Fibroblast of skin of abdomen (primary cell): ENCODE data around the gene ABHD18.
A peak's percentile ranks its signal among the peaks of the same experiment; 100 is the strongest.
"Not testable (repeated sequence)": the region's sequence is repeated elsewhere in the genome, so short reads cannot be mapped to it uniquely, and the experiment has no call there.

Source experiments
- DNase-seq: peaks from one replicate; pipeline ENCODE4 v3.0.0-alpha.2; 2013

ABHD18 gene

DNA sequence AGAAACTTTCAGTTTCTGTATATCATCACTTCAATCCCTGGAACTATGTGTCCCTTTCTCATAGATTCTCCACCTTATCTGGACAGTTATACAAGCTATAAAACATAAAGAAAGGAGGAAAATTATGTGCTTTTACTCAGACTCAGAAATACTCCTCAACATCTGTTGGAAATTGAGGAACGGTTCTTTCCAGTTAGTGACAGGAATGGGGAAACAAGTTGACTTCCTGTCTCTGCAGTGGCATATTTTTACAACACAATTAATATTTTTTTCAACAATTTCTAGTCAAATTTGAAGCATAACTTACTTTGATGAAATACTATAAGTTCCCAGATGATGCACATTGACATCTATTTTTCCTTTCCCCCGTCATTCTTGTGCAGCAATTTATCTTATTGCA is 27.9 kb downstream of the ABHD18 start:
- DNase-seq = no peak

DNA sequence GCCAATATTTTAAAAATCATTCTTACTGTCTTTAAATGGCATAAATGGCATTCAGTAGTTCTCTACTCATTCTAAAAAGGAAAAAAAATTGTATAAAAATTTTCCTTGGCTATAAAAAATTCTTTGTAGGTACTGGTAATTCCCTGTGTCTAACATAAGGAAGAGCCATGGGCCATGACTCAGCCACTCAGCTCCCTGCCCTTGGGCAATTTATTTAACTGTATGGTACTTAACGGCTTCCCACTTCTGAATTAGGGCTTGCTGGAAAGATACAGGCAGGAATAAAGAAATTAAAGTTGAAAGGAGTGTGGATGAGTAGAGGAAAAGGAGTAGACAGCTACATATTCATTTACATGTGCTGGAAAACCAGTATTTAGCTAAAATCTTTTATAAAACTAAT is 30.6 kb downstream of the ABHD18 start:
- DNase-seq = no peak

DNA sequence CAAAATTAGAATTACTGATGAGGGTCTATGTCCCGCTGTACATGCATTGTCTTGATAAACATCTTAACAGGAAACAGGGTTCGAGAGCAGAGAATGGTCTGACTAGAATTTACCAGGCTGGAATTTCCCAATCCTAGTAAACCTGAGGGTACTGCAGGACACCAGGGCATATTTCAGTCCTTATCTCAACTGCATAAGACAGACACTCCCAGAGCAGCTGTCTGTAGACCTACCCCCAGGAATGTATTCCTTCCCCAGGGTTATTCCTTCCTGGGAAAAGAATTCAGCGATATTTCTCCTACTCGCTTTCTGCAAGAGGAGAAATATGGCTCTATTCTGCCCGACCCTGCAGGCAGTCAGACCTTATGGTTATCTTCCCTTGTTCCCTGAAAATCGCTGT is 31.3 kb downstream of the ABHD18 start:
- not testable (repeated sequence) for DNase-seq

GRCh38 chr4:127997534-127998388 is 32.6 kb downstream of the ABHD18 start:
- peak; percentile 19 for DNase-seq

DNA sequence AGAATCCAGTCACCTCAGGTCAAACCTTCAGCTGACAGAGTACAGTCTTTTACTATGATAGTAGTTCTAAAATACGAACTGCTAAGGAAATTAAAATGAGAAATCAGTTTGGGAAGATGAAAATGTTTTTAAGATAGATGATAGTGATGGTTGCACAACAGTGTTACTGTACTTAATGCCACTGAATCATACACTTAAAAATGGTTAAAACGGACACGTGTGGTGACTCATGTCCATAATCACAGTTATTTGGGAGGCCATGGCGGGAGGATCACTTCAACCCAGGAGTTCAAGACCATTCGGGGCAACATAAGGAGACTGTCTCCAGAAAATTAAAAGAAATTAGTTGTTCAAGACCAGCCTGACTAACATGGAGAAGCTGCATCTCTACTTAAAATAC is 41.4 kb downstream of the ABHD18 start:
- peak; percentile 10 for DNase-seq

DNA sequence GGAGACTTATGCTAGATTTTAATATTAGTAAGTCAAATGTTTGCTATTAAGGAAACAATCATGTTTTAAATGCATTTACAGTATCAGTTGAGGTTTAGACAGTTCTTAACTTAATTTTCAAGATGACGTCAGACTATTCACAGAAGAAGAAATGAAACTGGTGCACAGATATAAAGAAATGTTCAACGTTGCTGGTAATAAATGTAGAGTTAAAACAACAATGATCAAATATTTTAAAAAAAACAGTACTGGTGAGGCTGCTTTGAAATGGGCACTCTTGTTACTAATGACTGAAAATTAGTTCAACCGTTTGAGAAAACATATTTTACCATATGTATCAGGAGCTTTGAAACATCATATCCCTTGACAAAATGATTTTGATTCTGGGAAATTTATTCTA is 44.2 kb downstream of the ABHD18 start:
- no peak for DNase-seq

DNA sequence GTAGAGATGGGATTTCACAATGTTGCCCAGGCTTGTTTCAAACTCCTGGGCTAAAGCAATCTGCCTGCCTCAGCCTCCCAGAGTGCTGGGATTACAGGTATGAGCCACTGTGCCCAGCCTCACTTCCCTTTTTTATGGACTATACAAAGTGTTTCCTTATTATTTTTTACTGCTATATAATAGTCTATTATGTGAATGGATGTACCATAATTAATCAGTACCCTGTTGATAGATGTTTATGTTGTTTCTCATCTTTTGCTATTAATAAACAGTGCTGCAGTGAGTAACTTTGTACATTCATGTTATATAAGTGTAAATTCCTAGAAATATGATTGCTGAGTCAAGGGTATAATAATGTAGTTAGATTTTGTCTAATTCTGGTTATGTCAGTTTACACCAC is 60.1 kb downstream of the ABHD18 start:
- no peak for DNase-seq

DNA sequence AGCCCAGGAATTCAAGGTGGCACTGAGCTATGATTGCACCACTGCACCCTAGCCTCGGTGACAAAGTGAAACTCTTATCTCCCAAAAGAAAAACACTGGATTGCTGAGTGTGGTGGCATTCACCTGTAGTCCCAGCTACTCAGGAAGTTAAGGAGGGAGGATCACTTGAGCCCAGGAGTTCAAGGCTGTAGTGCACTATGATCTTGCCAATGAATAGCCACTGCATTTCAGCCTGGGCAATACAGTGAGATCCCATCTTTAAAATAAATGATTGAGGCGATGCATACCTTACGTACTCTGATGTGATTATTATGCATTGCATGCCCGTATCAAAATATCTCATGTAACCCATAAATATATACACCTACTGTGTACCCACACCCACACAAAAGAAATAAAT is 64.7 kb downstream of the ABHD18 start:
- no peak for DNase-seq

DNA sequence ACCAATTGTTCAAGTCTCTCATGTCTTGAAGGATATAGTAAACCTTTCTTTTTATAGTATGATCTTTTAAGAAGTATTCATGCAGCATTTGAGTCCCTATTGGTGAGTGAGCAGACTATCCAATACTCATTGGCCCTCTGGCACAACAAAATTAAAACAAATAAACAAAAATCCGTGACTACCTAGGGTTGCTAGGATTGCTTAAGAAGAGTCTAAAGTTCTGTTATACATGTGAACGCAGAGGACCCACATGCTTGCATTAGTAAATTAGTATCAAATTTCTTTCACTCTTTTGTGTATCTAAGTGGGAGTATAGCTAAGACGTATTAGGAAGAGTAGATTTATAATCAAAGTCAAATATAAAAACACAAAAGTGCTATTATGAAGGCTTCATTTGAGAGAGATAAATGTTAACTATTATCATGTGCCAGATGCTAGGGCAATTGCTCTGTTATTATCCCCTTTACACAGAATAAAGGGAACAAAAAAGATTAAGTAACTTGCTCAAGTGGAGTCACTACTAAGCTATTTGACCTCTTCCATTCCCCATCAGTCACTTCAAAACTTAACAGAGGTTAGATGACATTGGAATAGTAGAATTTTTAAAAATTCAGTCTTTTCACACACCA is 66.7 kb downstream of the ABHD18 start:
- no peak for DNase-seq

DNA sequence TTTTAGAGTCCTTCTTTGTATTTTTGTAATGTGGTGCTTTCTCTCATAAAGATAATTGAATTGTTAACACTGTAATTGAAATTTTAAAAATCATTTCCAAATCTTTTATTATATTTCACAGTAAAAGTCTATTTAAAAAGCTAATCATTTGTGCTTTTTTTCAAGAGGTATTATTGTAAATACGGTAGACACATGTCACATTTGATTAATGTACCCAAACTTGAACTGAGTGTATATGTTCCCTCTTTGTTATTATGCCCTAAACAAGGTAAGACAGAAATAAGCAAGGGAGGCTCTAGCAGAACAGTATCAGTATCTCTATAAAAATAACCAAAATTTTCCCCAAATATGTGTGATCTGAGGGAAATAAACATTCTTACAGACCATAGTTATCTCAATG is 74.4 kb downstream of the ABHD18 start:
- no peak for DNase-seq

GRCh38 chr4:128047019-128047418 is 81.8 kb downstream of the ABHD18 start:
- not testable (repeated sequence) for DNase-seq

DNA sequence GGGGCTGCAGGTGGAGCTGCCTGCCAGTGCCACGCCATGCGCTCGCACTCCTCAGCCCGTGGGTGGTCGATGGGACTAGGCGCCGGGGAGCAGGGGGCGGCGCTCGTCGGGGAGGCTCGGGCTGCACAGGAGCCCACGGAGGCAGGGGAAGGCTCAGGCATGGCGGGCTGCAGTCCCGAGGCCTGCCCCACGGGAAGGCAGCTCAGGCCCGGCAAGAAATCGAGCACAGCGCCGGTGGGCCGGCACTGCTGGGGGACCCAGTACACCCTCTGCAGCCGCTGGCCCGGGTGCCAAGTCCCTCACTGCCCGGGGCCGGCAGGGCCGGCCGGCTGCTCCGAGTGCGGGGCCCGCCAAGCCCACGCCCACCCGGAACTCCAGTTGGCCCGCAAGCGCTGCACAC is 82.3 kb downstream of the ABHD18 start:
- DNase-seq = not testable (repeated sequence)

GRCh38 chr4:128051229-128051628 is 86.0 kb downstream of the ABHD18 start:
- not testable (repeated sequence) for DNase-seq

DNA sequence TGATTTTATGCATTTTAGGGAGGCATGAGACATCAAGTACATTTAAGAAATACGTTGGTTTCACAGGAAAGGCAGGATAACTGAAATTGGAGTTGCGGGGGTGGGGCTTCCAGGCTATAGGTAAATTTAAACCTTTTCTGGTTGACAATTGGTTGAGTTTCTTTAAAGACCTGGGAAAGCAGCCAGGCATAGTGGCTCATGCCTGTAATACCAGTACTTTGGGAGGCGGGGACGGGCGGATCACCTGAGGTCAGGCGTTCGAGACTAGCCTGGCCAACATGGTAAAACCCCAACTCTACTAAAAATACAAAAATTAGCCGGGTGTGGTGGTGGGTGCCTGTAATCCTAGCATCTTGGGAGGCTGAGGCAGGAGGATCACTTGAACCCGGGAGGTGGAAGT is 89.7 kb downstream of the ABHD18 start:
- not testable (repeated sequence) for DNase-seq

DNA sequence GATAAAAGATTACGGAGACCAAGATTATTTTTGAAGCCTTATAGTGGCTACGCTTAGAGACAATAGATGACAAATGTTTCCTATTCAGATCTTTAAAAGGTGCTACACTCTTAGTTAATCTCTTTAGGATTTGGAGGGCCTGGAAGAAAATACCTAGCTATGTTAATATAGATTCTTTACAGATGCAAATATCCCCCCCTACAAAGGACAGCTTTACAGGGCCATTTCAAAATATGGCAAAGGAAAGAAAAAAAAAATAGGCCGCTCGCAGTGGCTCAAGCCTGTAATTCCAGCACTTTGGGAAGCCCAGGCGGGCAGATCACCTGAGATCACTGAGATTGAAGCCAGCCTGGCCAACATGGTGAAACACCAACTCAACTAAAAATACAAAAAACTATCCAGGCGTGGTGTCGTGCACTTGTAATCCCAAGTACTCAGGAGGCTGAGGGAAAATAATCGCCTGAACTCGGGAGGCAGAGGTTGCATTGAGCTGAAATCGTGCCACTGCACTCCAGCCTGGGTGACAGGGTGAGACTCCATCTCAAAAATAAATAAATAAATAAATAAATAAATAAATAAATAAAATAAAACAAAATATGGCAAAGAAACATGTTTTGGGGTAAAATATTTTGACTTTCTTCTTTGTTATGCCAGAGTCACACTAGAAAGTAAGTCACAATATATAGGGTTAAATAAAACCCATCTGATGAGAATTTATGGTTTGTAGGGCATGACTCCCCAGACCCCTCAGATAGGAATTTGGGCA is 90.4 kb downstream of the ABHD18 start:
- not testable (repeated sequence) for DNase-seq

GRCh38 chr4:128056396-128056795 is 91.2 kb downstream of the ABHD18 start:
- no peak for DNase-seq

DNA sequence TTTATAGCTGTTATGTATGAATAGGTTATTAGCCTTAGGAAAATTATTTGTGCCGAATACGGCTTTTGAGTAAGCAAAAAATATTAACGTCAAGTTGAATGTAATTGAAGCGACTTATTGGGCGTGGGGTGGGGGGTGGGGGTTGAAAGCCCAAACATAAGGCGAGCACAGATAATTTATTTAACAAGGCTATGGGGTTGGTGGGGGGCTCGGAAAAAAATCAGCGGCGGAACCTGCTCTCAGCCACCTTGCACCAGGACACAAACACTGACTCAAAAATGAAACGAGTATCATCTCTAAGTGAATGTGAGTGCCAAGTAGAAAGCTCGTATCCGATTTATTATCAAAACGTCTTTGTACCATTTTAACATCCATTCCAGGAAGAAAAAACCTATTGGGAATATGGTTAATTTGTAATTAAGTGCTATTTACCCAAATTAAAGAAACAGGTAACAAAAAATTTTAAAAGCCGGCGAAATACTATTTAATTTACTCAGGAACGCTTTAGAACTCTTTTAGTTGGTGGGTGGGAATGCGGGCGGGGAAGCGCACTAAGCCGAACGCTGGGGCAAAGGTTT is 95.0 kb downstream of the ABHD18 start:
- DNase-seq = peak; percentile 4

DNA sequence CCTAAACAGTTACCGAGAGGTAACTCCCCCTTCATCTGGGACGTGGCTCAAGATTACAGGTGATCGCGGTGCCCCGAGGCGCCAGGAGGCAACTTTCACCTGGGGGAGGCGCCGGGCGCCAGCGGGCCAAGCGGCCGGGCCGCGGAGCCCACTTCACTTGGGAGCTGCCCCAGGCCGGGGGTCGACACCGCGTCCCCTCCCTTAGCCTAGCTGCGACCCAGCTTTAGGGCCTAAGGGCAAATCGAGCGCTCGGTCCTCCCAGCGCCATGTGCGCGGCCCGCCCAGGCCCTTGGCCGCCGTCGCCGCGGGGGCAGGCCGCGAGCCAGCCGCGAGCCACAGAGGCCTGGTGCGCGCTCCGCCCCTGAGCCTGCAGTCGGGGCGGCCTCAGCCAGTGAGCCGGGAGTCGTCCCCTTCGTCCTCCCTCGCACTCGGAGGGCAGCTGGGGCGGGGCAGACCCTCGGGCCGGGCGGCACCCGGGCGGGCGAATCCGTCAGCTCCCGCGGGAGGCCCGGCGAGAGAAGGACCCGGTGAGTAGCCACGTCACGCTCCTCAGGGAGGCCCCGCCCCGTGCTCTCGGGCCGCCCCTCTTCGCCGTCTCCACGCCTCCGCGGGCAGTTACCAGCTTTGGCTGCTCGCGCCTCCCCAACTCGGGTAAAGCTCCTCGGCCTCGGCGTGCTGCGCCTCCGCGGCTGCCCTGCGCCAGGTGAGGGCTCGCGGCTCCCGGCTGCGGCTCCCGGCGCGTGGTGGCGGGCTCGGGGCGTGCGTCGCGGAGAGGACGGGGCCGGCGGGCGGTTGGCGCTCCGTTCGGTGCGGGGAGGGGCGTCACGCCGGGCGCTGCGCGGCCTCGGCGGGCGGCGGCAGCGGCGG is 95.7 kb downstream of the ABHD18 start, which contains the start of gene LARP1B:
LARP1B (plus strand) TSS at position 614 of the 867 bp plus-strand sequence. CDS start 13,640 bp downstream, outside the sequence.
- peak; percentile 98 for DNase-seq

GRCh38 chr4:128061566-128062536 is 96.6 kb downstream of the ABHD18 start:
- DNase-seq = peak; percentile 26

DNA sequence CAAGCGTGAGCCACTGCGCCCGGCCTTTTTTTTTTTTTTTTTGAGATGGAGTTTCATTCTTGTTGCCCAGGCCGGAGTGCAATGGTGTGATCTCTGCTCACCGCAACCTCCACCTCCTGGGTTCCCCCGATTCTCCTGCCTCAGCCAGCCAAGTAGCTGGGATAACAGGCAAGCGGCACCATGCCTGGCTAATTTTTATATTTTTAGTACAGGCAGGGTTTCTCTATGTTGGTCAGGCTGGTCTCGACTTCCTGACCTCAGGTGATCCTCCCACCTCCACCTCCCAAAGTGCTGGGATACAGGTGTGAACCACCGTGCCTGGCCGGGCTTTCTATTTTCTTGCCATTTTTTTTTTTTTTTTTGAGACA is 101.2 kb downstream of the ABHD18 start:
- DNase-seq = not testable (repeated sequence)

DNA sequence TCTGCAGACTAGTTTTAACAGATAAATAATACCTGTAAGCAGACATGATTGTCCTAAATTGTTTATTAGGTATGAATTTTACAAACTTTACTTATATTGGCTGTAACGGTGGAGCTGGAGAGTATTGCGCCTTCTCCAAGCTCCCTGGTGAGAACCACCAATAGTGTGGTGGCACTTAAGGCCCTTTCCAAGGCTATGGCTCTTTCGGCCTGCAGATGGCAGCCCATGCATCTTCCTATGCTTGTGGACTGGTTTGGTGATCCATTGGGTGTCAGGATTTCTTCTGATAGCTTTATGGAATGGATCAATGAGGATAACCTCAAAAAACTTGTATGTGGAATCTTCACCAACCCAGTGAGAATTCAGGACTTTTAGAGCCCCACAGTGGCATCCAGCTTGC is 103.7 kb downstream of the ABHD18 start:
- DNase-seq = peak; percentile 10
